HG03565 (cell line): ENCODE data around the gene SASH1.
A peak's percentile ranks its signal among the peaks of the same experiment; 100 is the strongest.

Experiments used
- ATAC-seq: cut with Tn5 transposase; IDR thresholded peaks from one replicate; pipeline ENCODE4 v1.9.1; 2021; ENCODE audit warnings: mild to moderate bottlenecking, moderate library complexity; ENCODE audit not compliant: unreplicated experiment

Gene SASH1

GRCh38 chr6:148342350-148343046 lies at the start of gene SASH1:
Gene SASH1, plus strand, starts transcription at chr6:148342838. Its CDS starts 230 bp downstream, at chr6:148343068.
- peak; percentile 52 for ATAC-seq

DNA sequence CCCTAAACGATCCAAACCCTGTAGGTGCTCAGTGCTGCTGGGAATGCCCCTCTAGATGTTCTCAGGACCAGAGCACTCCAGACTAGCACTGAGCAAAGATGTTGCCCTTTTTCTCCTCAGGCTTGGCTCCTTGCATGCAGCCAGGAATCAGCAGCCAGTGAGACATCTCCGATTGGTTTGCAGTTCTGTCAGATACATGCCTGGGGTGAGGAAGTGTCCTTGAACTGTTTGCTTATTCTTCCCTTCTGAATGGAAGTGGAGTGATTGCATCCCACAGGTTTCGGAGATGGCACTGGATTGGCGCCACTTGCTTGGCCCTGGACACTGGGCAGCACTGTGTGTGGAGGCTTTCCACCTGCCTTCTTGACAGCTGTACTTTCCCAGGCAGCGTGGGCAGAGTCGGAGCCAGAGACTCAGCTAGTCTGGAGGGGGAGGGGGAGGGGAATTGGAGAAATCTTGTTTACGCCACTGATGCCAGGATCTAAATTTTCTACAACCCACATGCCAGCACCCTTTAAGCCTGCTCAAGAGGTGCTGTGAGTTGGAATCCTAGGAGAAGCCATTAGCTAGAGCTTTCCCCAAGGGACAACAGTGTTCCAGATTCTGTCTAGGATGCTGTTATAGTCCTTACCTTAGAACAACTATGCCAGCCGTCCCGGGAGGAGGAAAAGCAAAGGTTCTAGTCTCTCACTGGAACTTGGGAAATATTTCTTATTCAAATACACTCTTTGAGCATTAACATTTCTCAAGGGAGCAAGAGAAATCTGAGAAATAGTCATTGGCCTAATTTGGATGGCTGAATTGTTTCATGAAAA lies 49.2 kb upstream of the SASH1 start:
- no peak for ATAC-seq

DNA sequence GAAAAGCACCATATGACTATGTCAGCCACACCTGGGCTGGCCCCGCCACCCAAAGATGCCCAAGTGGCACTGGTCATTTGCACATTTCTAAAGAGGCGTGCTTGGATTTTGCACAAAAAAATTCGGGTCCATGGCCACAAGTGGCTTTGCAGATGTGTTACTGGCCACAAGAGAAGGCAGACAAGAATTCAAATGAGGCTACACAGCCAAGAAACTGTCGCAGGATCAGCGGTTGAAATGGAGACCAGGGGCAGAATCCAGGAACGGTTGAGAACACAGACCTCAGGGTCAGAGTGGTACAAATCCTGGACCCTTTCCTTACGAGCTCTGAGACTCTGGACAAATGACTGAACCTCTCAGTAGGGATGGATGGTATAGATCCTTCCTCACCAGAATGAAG lies 48.6 kb upstream of the SASH1 start:
- ATAC-seq, result no peak

DNA sequence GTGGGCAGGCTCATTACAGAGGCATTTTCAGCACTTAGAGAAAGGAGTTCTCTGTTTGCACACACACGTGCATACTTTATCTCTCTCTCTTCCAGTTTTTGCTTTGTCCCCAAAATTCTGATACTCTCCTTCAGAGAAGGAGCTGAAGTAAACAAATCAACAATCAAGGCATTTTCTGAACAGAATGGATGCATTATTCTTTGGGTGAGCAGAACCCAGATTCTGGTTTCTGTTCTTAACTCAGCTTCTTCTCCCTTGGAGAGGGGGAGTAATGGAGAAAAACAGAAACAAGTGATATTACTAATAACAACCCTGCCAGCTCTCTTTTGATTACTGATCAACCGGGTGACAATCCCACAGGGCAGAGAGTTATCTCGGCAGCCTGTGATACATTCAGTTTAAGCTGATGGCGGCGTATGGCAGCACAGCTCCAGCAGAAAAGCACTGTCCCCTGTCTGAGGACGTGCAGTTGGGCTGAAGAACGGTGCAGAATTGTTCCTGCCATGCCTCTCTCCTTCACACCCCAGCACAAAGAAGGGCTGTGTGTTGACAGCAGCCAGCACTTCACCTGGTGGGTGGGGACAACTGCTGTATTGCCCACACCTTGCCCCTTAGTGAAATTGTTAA lies 47.3 kb upstream of the SASH1 start:
- ATAC-seq, result no peak

- no peak for ATAC-seq
Observed at GRCh38 chr6:148296771-148297170, 45.9 kb upstream of the SASH1 start.

DNA sequence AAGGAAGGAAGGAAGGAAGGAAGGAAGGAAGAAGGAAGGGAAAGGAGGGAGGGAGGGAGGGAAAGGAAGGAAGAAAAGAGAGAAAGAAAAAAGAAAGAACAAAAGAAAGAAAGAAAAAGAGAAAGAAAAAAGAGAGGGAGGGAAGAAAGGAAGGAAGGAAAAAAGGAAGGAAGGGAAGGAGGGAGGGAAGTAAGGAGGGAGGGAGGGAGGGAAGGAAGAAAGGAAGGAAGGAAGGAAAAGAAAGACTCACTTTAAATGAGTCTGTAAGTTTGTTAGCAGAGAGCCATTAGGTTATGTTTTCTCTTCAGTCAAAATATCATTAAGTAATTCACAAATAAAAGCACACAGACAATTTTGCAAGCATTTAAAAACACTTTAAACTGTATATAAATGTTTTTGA lies 44.0 kb upstream of the SASH1 start:
- no peak for ATAC-seq

DNA sequence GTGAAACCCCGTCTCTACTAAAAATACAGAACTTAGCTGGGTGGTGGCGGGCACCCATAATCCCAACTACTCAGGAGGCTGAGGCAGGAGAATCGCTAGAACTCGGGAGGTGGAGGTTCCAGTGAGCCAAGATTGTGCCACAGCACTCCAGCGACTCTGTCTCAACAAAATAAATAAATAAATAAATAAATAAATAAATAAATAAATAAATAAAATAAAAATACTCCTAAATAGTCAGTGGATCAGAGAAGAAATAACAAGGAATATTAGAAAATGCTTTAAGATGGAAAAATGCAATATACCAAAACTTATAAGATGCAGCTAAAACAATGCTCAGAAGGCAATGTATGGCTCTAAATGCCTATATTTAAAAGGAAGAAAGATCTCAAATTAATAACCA lies 39.0 kb upstream of the SASH1 start:
- no peak for ATAC-seq

GRCh38 chr6:148304976-148305375 lies 37.7 kb upstream of the SASH1 start:
- ATAC-seq, result no peak

DNA sequence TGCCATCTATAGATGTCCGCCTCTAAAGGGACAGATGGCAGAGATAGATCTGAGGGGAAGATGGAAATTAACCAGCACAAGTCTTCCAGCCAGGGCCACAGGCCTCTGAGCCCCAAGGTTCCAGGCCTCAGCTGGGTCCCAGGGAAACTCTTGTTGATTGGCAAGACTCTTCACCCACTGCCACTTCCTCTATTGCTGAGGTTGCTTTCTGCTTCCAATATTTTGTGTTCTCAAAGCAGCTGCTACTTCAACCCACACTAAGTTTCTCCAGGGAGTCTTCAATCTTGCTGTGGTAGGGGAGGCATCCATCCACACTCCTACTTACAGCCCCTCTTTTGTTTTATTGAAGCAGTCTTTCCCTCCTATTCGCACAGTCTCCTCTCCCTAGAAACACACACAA lies 36.4 kb upstream of the SASH1 start:
- no peak for ATAC-seq

DNA sequence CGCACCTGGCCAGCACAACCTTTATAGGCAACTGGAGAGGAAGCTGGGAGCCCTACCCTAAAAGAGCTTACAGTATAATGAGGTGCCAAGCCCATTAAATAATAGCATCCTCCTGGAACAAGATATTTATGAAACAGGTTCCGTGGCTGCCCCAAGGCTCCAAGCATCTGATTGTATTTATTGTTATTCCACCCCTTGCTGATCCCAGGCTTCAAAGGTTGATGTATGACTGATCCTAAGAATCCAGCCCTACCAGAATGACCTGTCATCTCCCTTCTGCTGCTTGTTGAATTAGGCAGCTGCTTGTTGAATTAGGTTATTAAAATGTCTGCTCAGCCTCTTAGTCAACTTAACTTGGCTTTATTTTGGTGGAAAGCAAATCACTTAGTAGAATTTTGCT lies 35.2 kb upstream of the SASH1 start:
- no peak for ATAC-seq

DNA sequence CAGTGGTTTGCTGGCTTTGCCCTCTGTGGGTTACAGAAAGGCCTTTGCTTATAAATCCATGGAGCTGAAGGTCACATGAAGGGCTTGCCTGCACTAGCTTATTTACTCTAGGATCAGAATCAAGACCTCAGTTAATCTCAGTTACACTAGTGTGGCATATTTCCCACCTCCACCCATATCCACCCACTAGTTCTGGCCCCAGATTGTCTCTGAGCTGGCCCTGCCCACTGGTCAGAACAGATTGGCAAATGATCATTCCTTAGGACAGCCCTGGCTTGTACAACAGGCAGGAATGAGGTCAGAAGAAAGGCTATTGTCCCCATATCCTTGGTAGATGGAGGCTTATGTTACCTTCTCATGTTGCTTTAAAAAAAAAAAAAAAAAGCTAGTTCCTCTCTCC lies 33.3 kb upstream of the SASH1 start:
- no peak for ATAC-seq

DNA sequence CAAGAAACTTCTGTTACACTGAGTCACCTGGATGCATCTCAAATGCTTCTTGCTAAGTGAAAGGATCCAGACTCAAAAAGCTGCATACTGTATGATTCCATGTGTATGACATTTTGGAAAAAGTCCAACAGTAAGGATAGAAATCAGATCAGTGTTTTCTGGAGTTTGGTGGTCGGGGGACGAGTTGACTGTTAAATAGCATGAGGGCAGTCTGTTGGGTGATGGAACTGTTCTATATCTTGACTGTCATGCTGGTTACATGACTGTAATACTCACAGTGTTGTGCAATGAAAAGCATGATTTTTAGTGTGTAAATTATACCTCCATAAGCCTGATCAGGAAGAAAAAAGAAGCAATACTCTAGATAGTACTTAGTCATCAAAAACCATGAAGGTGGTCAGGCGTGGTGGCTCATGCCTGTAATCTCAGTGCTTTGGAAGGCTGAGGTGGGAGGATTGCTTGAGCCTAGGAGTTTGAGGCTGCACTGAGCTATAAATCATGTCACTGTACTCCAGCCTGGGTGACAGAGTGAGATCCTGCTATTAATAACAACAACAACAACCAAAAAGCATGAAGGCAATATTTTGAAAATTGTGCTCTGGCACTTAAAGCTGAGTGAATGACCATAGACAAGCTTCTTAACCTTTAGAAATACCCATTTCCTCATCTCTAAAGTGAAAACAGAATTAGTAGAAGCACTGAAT lies 30.5 kb upstream of the SASH1 start:
- no peak for ATAC-seq

- no peak for ATAC-seq
Observed at GRCh38 chr6:148313488-148313887, 29.1 kb upstream of the SASH1 start.

- ATAC-seq, result no peak
Observed at GRCh38 chr6:148316308-148316707, 26.3 kb upstream of the SASH1 start.

DNA sequence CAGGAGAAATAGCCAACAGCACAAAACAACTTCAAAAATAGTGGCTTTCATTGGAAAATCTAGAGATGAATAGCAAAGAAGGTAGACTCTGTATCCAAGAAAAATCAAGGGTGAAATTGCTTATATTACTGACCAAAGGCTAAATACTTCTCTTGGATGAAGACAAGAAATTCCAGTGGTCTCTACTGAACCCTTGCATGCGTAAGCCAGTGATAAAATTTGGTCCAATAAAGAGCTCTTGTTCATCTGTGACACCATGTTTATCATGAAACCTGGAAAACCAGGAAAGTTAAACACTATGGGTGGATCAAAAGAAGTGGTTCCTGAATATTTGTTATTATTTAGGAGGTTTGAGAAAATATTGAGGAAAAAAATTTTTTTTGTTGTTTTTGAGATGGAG lies 25.6 kb upstream of the SASH1 start:
- no peak for ATAC-seq

- no peak for ATAC-seq
Observed at GRCh38 chr6:148317739-148318138, 24.9 kb upstream of the SASH1 start.

DNA sequence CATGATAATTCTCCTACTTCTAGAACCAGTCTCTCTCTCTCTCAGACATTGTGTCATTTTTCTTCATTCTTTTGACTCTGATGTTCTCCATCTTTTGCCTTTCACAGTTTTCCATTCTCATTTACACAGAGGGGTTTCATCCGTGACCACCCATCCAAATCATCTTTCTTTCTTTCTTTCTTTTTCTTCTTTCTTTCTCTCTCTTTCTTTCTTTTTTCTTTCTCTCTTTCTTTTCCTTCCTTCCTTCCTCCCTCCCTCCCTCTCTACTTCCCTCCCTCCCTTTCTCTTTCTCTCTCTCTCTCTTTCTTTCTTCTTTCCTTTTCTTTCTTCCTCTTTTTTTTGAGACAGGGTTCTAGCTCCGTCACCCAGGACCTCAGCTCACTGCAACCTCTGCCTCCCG lies 19.9 kb upstream of the SASH1 start:
- ATAC-seq, result no peak

DNA sequence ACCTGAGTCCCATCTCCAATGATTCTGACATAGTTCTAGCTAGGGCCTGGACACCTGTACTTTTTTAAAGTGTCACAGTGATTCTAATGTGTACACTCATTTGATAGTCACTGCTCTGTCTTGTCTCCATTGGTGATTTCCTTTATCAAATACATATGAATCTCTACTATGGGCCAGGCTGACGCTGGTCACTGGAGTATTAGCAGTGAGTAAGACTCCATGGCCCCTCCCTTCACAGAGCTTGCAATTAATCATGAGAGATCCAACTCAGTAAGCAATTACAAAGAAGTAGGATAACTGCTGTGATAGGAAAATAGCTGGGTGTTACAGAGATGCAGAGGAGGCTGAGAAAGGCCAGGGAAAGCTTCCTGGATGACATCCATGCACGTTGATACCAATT lies 19.3 kb upstream of the SASH1 start:
- ATAC-seq, result no peak

DNA sequence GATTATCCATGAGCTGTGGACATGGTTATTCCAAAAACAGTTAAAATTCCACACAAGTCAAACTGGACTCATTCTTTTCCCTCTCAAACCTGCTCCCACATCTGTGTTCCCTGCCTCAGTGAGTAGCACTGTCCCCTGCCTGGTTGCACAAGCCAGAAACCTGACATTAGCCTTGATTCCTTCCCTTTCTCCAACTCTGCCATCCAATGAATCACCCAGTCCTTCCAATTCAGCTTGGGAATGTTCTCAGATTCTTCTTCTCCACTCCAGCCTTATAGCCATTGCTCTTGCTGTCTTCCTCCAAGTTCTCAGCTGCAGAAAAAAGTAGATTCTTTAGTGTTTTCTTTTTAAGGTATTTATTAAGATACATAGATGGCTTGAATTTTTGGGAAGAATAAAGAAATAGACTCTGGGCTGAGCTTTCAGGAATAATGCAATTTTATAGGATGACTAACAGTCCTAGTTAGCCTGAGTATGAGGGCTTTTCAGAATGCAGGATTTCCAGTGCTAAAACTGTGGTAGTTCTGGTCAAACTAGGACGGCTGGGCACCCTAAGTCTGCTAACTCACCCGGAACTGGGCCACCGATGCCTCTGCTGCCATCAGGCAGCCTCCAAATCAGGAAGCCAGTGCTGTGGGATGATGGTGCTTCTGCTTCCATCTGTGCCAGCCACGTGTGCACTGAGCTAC lies 18.2 kb upstream of the SASH1 start:
- no peak for ATAC-seq

DNA sequence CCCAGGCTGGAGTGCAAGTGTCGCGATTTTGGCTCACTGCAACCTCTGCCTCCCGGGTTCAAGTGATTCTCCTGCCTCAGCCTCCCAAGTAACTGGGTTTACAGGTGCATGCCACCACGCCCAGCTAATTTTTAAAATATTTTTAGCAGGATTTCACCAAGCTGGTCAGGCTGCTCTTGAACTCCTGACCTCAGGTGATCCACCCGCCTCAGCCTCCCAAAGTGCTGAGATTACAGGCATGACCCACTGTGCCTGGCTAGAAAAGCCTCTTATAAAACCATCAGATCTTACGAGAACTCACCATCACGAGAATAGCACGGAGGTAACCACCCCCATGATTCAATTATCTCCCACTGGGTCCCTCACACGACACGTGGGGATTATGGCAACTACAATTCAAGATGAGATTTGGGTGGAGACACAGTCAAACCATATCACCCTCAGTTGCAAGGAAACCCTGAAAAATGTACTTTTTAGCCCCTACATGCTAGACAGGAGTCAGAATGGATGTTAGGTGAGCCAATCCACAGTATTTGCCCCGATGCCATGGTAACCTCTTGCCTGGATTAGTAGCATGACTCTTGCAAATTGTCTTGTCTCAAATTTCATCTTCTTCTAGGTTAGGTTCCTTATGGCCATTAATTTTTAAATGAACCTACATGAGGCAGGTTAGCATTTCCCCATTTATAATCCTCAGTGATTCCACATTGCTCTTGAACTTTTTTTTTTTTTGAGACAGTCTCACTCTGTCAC lies 17.1 kb upstream of the SASH1 start:
- ATAC-seq, result no peak
